Left ventricle myocardium superior (tissue), 1 donor: Measurements from ENCODE around the gene RNF150. TPM values are rescaled to one million over a fixed set of nuclear protein-coding genes. Genes with fewer than 3 reads are reported as not detected.
A peak's percentile ranks its signal among the peaks of the same experiment; 100 is the strongest.
"Not testable (repeated sequence)": the region's sequence is repeated elsewhere in the genome, so short reads cannot be mapped to it uniquely, and the experiment has no call there.

Source experiments
- ATAC-seq: fragments of 200-7000 bp; cut with Tn5 transposase; one replicate; pipeline ENCODE4 v1.9.1; 2020; ENCODE audit warnings: mild to moderate bottlenecking, moderate library complexity
- DNase-seq: peaks from one replicate; pipeline ENCODE4 v3.0.0-alpha.2; 2020
- intact Hi-C: fragments of 100-400 bp; cut with micrococcal nuclease; formaldehyde crosslinking; loops from one replicate; pipeline ENCODE4 v1.11.0; 2022
- total RNA-seq: library from RNA; stranded (reverse); fragmentation: NEBNext Ultra II Directional; extraction: Animal tissue kit (Norgen Biotek cat#: 25700); gene quantifications from one replicate; pipeline ENCODE4 v1.2.1, GENCODE V29; 2021
- donor health status: DM: no; HTN: yes; CAD: no; lungs with severe emphysema.

RNF150 gene
- total RNA-seq, 1 donor from 2014 or later = 57.1 TPM

- ATAC-seq (no peak), DNase-seq (no peak)
- intact Hi-C loops = no loop called here
Observed at GRCh38 chr4:141099326-141099725, 33.9 kb downstream of the RNF150 start.

- ATAC-seq (peak; percentile 14), DNase-seq (no peak)
- intact Hi-C loops = no loop called here
Observed at GRCh38 chr4:141098163-141098562, 35.1 kb downstream of the RNF150 start.

GRCh38 chr4:141090473-141090872 lies 42.8 kb downstream of the RNF150 start:
- DNase-seq (no peak), ATAC-seq (peak; percentile 37)
- intact Hi-C loops = no loop called here

GRCh38 chr4:141081921-141082395 lies 51.3 kb downstream of the RNF150 start:
- DNase-seq (no peak), ATAC-seq (no peak)
- intact Hi-C loops = no loop called here

GRCh38 chr4:141080668-141081067 lies 52.6 kb downstream of the RNF150 start:
- ATAC-seq (no peak), DNase-seq (no peak)
- intact Hi-C loops = no loop called here

GRCh38 chr4:141079393-141079930 lies 53.8 kb downstream of the RNF150 start:
- intact Hi-C loops = no loop called here
- ATAC-seq (peak; percentile 26), DNase-seq (no peak)

GRCh38 chr4:141078871-141079270 lies 54.4 kb downstream of the RNF150 start:
- ATAC-seq (peak; percentile 14), DNase-seq (no peak)
- intact Hi-C loops = no loop called here

GRCh38 chr4:141077611-141078225 lies 55.6 kb downstream of the RNF150 start:
- ATAC-seq (peak; percentile 51), DNase-seq (peak; percentile 38)
- intact Hi-C loops = no loop called here

- DNase-seq = no peak
- intact Hi-C loops = no loop called here
- no peak for ATAC-seq
Observed at GRCh38 chr4:141075553-141075952, 57.7 kb downstream of the RNF150 start.

- peak; percentile 77 for ATAC-seq
- intact Hi-C loops = no loop called here
Observed at GRCh38 chr4:141074098-141074878, 59.0 kb downstream of the RNF150 start.

GRCh38 chr4:141066690-141067089 lies 66.6 kb downstream of the RNF150 start:
- intact Hi-C loops = no loop called here
- ATAC-seq (no peak), DNase-seq (no peak)

More at GRCh38 chr4:141074098-141074878, 59.0 kb downstream of the RNF150 start:
- no peak for DNase-seq

- no peak for DNase-seq
- intact Hi-C loops = no loop called here
- no peak for ATAC-seq
Observed at GRCh38 chr4:141065872-141066271, 67.4 kb downstream of the RNF150 start.

GRCh38 chr4:141062651-141063050 lies 70.6 kb downstream of the RNF150 start:
- intact Hi-C loops = no loop called here
- ATAC-seq (peak; percentile 38), DNase-seq (no peak)

GRCh38 chr4:141058591-141059512 lies 74.4 kb downstream of the RNF150 start:
- DNase-seq = no peak
- peak; percentile 57 for ATAC-seq
- intact Hi-C loops = no loop called here

- ATAC-seq (no peak), DNase-seq (no peak)
- intact Hi-C loops = no loop called here
Observed at GRCh38 chr4:141057582-141057981, 75.7 kb downstream of the RNF150 start.

GRCh38 chr4:141056473-141056872 lies 76.8 kb downstream of the RNF150 start:
- ATAC-seq (no peak), DNase-seq (no peak)
- intact Hi-C loops = no loop called here

GRCh38 chr4:141054446-141054845 lies 78.8 kb downstream of the RNF150 start:
- intact Hi-C loops = no loop called here
- ATAC-seq (peak; percentile 51), DNase-seq (no peak)

GRCh38 chr4:141050999-141051398 lies 82.3 kb downstream of the RNF150 start:
- DNase-seq, ATAC-seq, intact Hi-C loops: not testable (repeated sequence)

- ATAC-seq = peak; percentile 76
- no peak for DNase-seq
- intact Hi-C loops = no loop called here
Observed at GRCh38 chr4:141047228-141047884, 85.9 kb downstream of the RNF150 start.
